ENCODE measurements around the gene NUFIP2.

The NUFIP2 gene

GRCh38 chr17:29291163-29291752 is 2.7 kb downstream of the NUFIP2 start:
- DNase-seq = no peak
- H3K36me3 ChIP-seq = peaks cover 12 to 16% (median 14%) of the 10 kb centered on the region in 3 donors
- H3K4me1 ChIP-seq = peaks cover 0 to 65% (median 38%) of the 10 kb centered on the region in 4 donors
- peak overlapping the region; percentile 93 to 96 for H3K27ac ChIP-seq
- intact Hi-C loops (cut with DNase I; ENCODE audit: low total_unique reads) = loop anchor here (5.0 to 10.0 kb wide), 3 partner anchors 39 to 956 kb away; partner anchors contain the start of genes IFT20 and TNFAIP1
- peak overlapping the region; percentile 89 to 97 for H3K4me3 ChIP-seq
- H3K9me3 ChIP-seq = no peaks in the 10 kb centered on the region
- TF ChIP-seq, protein P1, sequence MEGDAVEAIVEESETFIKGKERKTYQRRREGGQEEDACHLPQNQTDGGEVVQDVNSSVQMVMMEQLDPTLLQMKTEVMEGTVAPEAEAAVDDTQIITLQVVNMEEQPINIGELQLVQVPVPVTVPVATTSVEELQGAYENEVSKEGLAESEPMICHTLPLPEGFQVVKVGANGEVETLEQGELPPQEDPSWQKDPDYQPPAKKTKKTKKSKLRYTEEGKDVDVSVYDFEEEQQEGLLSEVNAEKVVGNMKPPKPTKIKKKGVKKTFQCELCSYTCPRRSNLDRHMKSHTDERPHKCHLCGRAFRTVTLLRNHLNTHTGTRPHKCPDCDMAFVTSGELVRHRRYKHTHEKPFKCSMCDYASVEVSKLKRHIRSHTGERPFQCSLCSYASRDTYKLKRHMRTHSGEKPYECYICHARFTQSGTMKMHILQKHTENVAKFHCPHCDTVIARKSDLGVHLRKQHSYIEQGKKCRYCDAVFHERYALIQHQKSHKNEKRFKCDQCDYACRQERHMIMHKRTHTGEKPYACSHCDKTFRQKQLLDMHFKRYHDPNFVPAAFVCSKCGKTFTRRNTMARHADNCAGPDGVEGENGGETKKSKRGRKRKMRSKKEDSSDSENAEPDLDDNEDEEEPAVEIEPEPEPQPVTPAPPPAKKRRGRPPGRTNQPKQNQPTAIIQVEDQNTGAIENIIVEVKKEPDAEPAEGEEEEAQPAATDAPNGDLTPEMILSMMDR (IDR thresholded peaks at IDR 0.05) = peak; percentile 63 to 82
- no peaks in the 10 kb centered on the region for H3K27me3 ChIP-seq

GRCh38 chr17:29289852-29290251 is 4.1 kb downstream of the NUFIP2 start:
- no peaks in the 10 kb centered on the region for H3K9me3 ChIP-seq
- H3K4me1 ChIP-seq = peaks cover 0 to 77% (median 42%) of the 10 kb centered on the region in 4 donors
- no peak for DNase-seq
- no peaks in the 10 kb centered on the region for H3K27me3 ChIP-seq
- TF ChIP-seq, protein P1 (IDR thresholded peaks at IDR 0.05) = no peak
- H3K27ac ChIP-seq = peak overlapping the region; percentile 93 to 96
- peaks cover 24 to 27% (median 25%) of the 10 kb centered on the region in 3 donors for H3K36me3 ChIP-seq
- intact Hi-C loops (cut with DNase I; ENCODE audit: low total_unique reads) = loop anchor here (5.0 to 10.0 kb wide), 3 partner anchors 38 to 955 kb away; partner anchors contain the start of genes IFT20 and TNFAIP1
- peak overlapping the region in 1 of 2 donors; percentile 4 for H3K4me3 ChIP-seq

- H3K4me3 ChIP-seq = peak overlapping the region in 1 of 2 donors; percentile 6
- intact Hi-C loops (cut with DNase I; ENCODE audit: low total_unique reads) = no loop called here
- TF ChIP-seq, protein P1 (IDR thresholded peaks at IDR 0.05) = no peak
- H3K27ac ChIP-seq = no peak overlapping the region
- H3K27me3 ChIP-seq = no peaks in the 10 kb centered on the region
- DNase-seq = no peak
- H3K4me1 ChIP-seq = peaks cover 0 to 99% (median 43%) of the 10 kb centered on the region in 4 donors
- peaks cover 46 to 64% (median 52%) of the 10 kb centered on the region in 3 donors for H3K36me3 ChIP-seq
- no peaks in the 10 kb centered on the region for H3K9me3 ChIP-seq
Observed at GRCh38 chr17:29283961-29284360, 10.0 kb downstream of the NUFIP2 start.

- intact Hi-C loops (cut with DNase I; ENCODE audit: low total_unique reads) = no loop called here
- no peak for DNase-seq
- Histone ChIP-seq H3K4me3 (peak overlapping the region in 1 of 2 donors; percentile 6), H3K27me3 (no peaks in the 10 kb centered on the region), H3K9me3 (no peaks in the 10 kb centered on the region), H3K36me3 (peaks cover 46 to 64% (median 49%) of the 10 kb centered on the region in 3 donors), H3K27ac (no peak overlapping the region), H3K4me1 (peaks cover 0 to 97% (median 40%) of the 10 kb centered on the region in 4 donors)
- TF ChIP-seq, protein P1 (IDR thresholded peaks at IDR 0.05) = no peak
Observed at GRCh38 chr17:29283496-29283895, 10.5 kb downstream of the NUFIP2 start.

DNA sequence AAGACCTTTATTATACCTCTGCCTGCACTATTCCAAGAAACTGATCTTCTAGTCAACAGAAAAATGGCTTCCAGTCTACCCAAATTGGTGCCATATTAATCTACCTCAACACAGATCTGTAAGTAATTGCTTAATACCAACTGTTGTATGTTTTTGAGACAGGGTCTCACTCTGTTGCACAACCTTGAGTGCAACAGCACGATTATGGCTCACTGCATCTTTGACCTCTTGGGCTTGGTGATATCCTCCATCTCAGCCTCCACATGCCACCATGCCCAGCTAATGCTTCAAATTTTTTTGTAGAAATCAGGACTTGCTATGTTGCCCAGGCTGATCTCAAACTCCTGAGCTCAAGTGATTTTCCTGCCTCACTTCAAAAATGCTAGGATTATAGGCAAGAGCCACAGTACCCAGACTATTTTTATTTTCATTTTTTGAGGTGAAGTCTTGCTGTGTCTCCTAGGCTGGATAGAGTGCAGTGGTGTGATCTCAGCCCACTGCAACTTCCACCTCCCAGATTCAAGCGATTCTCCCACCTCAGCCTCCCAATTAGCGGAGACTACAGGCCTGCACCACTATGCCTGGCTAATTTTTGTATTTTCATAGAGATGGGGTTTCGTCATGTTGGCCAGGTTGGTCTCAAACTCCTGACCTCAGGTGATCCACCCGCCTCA is 14.4 kb downstream of the NUFIP2 start:
- H3K36me3 ChIP-seq = peaks cover 19 to 38% (median 27%) of the 10 kb centered on the region in 3 donors

More for the DNA sequence above, 14.4 kb downstream of the NUFIP2 start:
- Histone ChIP-seq H3K9me3 (no peaks in the 10 kb centered on the region), H3K27me3 (no peaks in the 10 kb centered on the region), H3K4me3 (no peak overlapping the region), H3K4me1 (peaks cover 0 to 91% (median 43%) of the 10 kb centered on the region in 4 donors), H3K27ac (no peak overlapping the region)
- TF ChIP-seq, protein P1 (IDR thresholded peaks at IDR 0.05) = no peak
- intact Hi-C loops (cut with DNase I; ENCODE audit: low total_unique reads) = no loop called here
- DNase-seq = no peak
